ENCODE results near the gene ST6GALNAC1.
A peak's percentile ranks its signal among the peaks of the same experiment; 100 is the strongest.
"Not testable (repeated sequence)": the region's sequence is repeated elsewhere in the genome, so short reads cannot be mapped to it uniquely, and the experiment has no call there.

Gene ST6GALNAC1

DNA sequence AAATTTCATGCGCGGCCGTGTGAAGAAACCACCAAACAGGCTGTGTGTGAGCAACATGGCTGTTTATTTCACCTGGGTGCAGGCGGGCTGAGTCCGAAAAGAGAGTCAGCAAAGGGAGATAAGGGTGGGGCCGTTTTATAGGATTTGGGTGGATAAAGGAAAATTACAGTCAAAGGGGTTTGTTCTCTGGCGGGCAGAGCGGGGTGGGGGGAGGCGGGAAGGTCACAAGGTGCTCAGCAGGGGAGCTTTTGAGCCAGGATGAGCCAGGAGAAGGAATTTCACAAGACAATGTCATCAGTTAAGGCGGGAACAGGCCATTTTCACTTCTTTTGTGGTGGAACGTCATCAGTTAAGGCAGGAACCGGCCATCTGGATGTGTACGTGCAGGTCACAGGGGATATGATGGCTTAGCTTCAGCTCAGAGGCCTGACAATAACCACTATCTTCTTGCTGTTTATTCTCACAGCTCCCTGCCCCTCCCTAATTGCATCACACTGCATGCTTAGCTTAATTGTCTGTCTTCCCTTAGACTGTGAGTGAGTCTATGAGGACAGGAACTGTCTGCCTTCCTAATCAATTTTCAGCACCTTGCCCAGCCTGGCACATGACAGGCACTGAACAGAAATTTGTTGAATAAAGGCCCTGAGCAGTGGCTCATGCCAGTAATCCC is 32.3 kb downstream of the ST6GALNAC1 start:
- DNase-seq: not testable (repeated sequence)

- not testable (repeated sequence) for DNase-seq
Observed at GRCh38 chr17:76606685-76607084, 36.9 kb downstream of the ST6GALNAC1 start.

GRCh38 chr17:76601065-76601464 is 42.5 kb downstream of the ST6GALNAC1 start:
- no peak for DNase-seq

DNA sequence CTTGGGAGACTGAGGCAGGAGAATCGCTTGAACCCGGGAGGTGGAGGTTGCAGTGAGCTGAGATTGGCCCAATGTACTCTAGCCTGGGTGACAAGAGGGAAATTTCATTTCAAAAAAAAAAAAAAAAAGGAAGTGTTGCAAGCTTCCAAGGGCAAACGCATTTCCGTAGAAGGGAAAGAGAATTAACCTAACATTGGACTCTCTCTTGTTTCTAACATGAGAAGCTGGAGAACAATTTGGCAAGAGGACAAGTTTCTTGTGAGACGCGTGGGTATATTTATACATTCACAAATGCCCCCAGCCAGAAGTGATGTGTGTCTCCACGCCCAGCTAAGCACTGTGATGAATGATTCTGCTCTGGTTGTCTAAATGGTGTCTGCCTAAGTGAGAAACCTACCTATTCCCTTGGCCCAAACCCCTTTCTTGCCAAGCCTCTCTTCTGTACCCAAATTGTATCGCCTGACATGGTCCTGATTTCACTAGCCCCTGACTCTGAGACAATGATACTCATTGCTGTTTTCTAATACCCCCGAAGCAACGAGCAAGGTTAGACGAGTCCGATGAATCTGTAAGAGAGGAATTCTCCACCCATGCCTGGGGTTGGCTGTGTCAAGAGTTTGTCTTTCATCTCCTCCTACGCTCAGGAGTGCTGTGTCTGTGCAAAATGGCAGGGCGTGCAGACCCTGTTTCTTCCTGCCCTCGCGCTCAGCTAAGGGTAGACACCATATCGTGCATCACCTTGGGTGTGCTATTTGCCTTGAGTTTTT is 43.7 kb downstream of the ST6GALNAC1 start:
- DNase-seq: no peak

GRCh38 chr17:76598004-76598439 is 45.5 kb downstream of the ST6GALNAC1 start:
- DNase-seq: no peak

GRCh38 chr17:76597156-76598003 is 46.2 kb downstream of the ST6GALNAC1 start:
- DNase-seq: no peak

- DNase-seq: no peak
Observed at GRCh38 chr17:76594690-76595089, 48.9 kb downstream of the ST6GALNAC1 start.

- DNase-seq: no peak
Observed at GRCh38 chr17:76593959-76594358, 49.6 kb downstream of the ST6GALNAC1 start.

- no peak for DNase-seq
Observed at GRCh38 chr17:76593384-76593826, 50.2 kb downstream of the ST6GALNAC1 start.

GRCh38 chr17:76588182-76588581 is 55.4 kb downstream of the ST6GALNAC1 start:
- no peak for DNase-seq

DNA sequence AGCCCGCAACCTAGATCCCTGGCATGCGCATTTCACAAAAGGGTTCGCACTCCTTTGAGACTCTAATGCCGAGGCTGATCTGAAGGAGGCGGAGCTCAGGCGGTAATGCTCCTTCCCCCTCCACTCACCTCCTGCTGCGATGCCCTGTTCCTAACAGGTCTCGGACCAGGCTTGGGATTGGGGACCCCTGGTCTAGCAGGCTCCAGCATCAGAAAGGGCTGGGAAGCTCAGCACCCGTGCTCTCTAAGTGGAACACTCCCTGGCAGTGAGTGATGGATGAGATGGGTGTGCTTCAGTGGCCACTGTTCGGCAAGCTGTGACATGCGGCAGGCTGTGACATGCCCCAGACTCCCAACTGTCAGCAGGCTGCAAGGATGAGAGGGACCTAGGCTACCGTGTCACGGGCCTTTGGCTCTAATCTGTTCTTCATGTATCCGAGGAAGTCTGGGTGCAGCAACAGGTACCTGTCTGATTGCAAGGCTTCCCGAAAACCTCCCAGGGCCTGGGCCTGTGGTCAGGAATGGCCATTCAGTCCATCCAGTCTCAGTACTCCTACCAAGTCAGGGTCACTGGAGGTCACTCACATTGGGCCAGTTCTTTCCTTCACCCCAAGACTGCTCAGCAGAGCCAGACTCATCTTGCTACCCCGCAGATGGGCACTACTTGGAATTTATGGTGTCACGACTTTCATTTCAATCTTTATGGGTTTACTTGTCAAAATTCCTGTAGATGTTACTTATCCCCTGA is 56.6 kb downstream of the ST6GALNAC1 start:
- DNase-seq: no peak

DNA sequence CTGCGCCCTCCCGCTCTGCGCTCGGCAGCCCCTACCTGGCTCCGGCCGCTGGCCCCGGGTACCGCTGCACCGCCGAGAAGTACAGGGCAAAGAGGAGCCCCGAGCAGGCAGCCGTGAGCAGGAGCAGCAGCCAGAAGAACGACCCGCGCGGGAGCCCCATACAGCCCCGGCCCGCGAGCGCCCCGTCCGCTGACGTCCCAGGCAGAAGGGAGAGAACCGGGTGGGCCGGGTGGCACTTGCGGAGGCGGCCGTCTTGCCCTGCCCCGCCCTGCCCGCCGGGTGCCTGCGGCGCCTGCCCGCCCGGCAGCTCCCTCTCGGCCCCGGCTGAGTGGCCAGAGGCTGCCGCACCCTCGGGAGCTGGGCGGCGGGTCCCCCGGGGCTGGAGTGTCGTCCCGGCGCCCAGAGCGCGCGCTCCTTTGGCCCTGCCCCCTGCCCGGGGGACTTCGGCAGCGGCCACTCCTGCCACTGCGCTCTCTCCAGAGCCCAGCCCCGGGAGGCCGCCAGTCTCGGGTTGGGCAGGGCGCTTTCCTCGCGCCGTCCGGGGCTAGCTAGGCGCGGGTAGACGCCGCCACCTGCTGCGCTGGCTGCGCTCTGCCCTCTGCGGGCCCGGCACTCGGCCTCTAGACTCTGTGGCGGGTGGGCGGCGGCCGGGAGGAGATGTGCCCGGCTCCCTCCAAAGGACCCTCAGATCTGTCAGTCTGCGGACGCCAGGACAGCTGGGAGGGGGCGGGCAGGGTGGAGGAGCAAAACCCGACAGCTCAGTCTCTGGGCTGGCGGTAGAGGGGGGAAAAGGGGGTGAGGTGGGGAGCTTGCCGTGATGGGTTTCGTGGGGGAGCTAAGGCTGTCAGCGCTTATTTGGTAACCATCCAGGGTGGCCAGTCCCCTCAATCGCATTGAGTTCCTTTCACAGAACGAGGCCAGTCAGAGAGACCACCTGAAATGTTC is 57.6 kb downstream of the ST6GALNAC1 start, which contains the start of gene ST6GALNAC2:
TSS of gene ST6GALNAC2 (minus strand) at position 212 of the 945 bp plus-strand sequence. CDS start at position 160, 52 bp downstream.
- peak; percentile 52 for DNase-seq

GRCh38 chr17:76585033-76585648 is 58.4 kb downstream of the ST6GALNAC1 start:
- no peak for DNase-seq

GRCh38 chr17:76584427-76585032 is 59.0 kb downstream of the ST6GALNAC1 start:
- no peak for DNase-seq

- DNase-seq: no peak
Observed at GRCh38 chr17:76582660-76583059, 60.9 kb downstream of the ST6GALNAC1 start.

DNA sequence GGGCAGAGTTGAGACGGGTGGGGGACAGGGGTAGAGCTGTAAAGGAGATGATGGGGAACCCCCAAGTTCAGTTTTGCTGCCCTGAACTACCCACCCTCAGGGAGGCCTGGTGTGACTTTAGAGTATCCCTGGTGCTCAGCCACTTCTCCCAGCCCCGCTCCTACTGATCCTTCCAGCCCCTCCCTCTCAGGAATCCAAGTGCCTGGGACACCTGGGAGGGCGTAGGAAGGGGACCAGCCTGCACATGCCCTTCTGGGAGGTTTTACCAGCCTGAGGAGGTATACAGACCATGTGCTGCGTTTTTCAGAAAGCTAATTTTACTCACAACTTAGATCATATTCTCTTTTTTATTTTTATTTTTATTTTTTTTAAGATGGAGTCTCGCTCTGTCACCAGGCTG is 62.0 kb downstream of the ST6GALNAC1 start:
- no peak for DNase-seq

GRCh38 chr17:76579281-76579680 is 64.3 kb downstream of the ST6GALNAC1 start:
- DNase-seq: no peak

- no peak for DNase-seq
Observed at GRCh38 chr17:76578376-76578775, 65.2 kb downstream of the ST6GALNAC1 start.

GRCh38 chr17:76577876-76578275 is 65.7 kb downstream of the ST6GALNAC1 start:
- no peak for DNase-seq

GRCh38 chr17:76576189-76576588 is 67.4 kb downstream of the ST6GALNAC1 start:
- DNase-seq: no peak
